ENCODE results near the gene EML4. TPM values are rescaled to one million over a fixed set of nuclear protein-coding genes. Genes with fewer than 3 reads are reported as not detected.

The EML4 gene
- total and polyA plus RNA-seq, 10 of the 15 experiments (the other 5 are each of a cell fraction or from before 2014, with no cell fraction given) = 23.1 to 91.3 (median 77.4) TPM

GRCh38 chr2:42360890-42361727 lies 192.0 kb downstream of the EML4 start, which contains the start of gene COX7A2L (continued):
- TF ChIP-seq, protein P1, sequence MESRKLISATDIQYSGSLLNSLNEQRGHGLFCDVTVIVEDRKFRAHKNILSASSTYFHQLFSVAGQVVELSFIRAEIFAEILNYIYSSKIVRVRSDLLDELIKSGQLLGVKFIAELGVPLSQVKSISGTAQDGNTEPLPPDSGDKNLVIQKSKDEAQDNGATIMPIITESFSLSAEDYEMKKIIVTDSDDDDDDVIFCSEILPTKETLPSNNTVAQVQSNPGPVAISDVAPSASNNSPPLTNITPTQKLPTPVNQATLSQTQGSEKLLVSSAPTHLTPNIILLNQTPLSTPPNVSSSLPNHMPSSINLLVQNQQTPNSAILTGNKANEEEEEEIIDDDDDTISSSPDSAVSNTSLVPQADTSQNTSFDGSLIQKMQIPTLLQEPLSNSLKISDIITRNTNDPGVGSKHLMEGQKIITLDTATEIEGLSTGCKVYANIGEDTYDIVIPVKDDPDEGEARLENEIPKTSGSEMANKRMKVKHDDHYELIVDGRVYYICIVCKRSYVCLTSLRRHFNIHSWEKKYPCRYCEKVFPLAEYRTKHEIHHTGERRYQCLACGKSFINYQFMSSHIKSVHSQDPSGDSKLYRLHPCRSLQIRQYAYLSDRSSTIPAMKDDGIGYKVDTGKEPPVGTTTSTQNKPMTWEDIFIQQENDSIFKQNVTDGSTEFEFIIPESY (IDR thresholded peaks at IDR 0.05) = peak; percentile 92
- TF ChIP-seq TCF3 (IDR thresholded peaks at IDR 0.05; ENCODE audit: borderline replicate concordance, insufficient read depth, low read depth, low read length) (no peak), TAF1 (IDR thresholded peaks at IDR 0.05; ENCODE audit: borderline replicate concordance, low read depth, low read length) (peak; percentile 65; the same call in 1 of the 2 replicates), RB1 (IDR thresholded peaks at IDR 0.05; ENCODE audit: borderline replicate concordance) (peak; percentile 84; the same call in 1 of the 2 replicates), PML (IDR thresholded peaks at IDR 0.05; ENCODE audit: low read length) (peak; percentile 72; the same call in 1 of the 2 replicates), ZNF207 (IDR thresholded peaks at IDR 0.05; ENCODE audit: borderline replicate concordance) (peak; percentile 98), FOXM1 (IDR thresholded peaks at IDR 0.05; ENCODE audit: low read depth, low read length) (no peak; the same call in 1 of the 2 replicates), KLF5 (IDR thresholded peaks at IDR 0.05; ENCODE audit: partially characterized antibody) (peak; percentile 89), SUZ12 (IDR thresholded peaks at IDR 0.05; ENCODE audit: unreplicated experiment) (no peak), PAX8 (IDR thresholded peaks at IDR 0.05) (no peak), BRCA1 (IDR thresholded peaks at IDR 0.05; ENCODE audit: low read depth, low read length) (no peak), ZNF274 (IDR thresholded peaks at IDR 0.05; ENCODE audit: insufficient read depth, insufficient read length) (no peak), KDM1A (IDR thresholded peaks at IDR 0.05; ENCODE audit: borderline replicate concordance) (no peak), YBX1 (IDR thresholded peaks at IDR 0.05) (no peak), RCOR1 (conservative IDR thresholded peaks at IDR 0.05; ENCODE audit: low read depth, low read length) (no peak), E4F1 (IDR thresholded peaks at IDR 0.05; ENCODE audit: borderline replicate concordance, partially characterized antibody) (peak; percentile 29), TCF12 (IDR thresholded peaks at IDR 0.05; ENCODE audit: low read depth, low read length) (no peak)
